GM21367 (cell line): ENCODE measurements around the gene SCFD1.

Source experiments
- ATAC-seq: cut with Tn5 transposase; IDR thresholded peaks from one replicate; pipeline ENCODE4 v1.9.1; 2021; ENCODE audit not compliant: unreplicated experiment

SCFD1 gene

GRCh38 chr14:30753452-30753851 is 131.3 kb downstream of the SCFD1 start:
- ATAC-seq = no peak

GRCh38 chr14:30754778-30755177 is 132.7 kb downstream of the SCFD1 start:
- no peak for ATAC-seq

GRCh38 chr14:30756594-30756993 is 134.5 kb downstream of the SCFD1 start:
- ATAC-seq = no peak

DNA sequence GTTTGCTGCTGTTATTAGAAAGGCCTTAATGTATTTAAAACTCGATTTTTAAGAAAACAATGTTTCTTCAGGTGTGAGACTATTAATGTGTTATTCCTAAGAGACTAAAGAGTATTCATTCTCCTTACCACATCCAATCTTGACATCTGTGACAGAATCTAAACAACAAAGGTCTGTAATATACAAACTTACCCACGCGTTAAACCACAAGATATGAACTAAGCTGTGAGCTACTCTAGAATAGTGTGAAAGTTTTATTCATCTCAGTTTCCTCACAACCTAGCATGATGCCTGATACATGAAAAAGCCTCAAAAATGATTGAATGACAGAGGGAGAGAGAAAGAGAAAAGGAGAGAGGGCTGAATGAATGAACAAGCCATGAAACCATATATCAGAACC is 135.0 kb downstream of the SCFD1 start:
- ATAC-seq = no peak

DNA sequence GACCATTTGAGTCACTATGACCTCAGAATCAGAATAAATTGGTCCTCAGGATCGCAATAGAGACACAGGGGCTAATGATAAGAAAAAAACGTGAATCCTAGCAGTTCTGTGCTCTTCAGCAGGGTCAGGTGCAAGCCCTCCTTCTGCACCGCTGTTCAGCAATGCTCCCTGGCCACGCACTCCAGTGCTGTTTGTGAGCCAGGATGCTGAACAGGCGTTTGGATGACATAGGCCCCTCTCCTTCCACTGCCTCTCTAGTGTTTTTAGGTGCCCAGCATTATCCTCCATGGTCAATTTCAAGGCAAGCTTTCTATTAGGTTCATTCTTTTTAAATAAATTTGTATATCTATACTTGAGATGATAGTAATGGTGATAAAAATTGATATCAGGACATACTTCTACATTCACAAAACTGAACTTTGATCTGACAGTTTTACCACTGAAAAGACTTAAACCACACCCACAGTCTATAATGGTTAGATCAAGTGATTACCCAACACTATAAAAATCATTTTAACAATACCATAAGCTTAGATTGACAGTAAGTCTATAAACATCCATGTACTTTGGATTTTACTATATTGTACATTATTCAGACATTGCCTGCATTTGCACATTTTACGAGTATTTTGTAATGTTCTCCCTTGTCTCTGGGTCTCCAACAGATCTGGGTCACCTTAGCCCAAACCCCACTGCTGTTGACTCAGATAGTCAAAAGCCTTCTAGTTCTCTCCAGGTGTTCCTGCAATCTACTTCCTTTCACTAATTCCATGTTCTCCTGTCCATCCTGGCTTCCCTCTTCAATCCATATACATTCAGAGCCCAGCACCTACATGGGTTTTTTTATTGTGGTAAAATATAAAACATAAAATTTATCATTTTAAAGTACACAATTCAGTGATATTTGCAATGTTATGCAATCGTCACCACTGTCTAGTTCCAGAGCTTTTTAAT is 137.3 kb downstream of the SCFD1 start:
- no peak for ATAC-seq

- ATAC-seq = no peak
These were observed 141.8 kb downstream of the SCFD1 start for GRCh38 chr14:30763891-30764290.

DNA sequence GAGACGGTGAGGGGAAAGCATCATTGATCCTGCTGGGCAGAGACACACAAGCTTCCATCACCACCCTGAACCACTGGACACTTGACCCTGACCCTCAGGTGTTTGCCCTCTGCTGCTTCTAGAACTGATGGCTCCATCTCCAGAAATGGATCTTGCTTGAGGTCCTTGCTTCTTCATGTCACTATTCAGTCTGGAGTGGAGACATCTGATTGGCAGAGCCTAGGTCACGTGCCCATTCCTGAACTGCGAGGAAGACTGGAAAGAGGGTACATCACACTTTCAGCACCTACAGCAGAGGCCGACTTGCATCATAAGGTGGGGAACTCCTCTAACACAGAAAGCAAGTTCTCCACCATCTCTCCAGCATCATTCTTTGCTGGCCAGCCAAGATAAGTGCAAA is 145.5 kb downstream of the SCFD1 start:
- no peak for ATAC-seq

DNA sequence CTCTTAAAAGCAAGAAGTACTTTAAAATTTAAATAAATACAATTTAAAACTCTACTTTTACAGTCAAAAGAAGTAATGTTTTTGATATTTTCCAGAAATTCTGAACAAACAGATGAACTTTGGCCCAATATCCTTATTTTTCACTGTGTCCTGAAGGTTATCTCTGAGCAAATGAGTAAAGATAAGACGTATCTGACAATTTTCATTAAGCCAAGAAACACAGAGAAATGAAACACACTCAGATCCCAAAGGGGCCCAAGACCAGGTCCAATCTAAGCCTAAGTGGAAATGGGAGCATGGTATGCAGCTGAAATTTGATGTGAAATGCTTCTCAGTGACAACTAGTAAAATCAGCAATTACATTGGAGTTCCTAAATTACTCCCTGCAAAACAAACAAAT is 146.7 kb downstream of the SCFD1 start:
- no peak for ATAC-seq

DNA sequence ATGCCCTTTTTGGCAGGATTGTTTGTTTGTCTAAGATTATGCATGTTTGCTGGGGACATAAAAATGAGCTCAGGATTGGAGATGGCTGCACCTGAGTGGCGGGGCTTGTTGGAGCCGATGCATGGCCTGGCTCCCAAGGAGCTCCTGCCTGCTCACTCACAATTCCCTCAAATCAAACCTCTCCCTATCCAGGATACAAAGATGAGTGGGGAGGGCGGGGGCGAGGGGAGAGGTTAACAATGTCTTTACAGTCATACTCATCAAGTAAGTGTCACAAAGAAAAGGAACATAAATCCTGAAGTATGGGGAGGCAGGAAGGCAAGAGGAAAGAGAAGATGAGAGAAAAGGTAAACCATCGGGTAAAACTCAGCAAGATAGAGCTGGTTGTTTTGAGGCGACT is 148.3 kb downstream of the SCFD1 start:
- no peak for ATAC-seq

DNA sequence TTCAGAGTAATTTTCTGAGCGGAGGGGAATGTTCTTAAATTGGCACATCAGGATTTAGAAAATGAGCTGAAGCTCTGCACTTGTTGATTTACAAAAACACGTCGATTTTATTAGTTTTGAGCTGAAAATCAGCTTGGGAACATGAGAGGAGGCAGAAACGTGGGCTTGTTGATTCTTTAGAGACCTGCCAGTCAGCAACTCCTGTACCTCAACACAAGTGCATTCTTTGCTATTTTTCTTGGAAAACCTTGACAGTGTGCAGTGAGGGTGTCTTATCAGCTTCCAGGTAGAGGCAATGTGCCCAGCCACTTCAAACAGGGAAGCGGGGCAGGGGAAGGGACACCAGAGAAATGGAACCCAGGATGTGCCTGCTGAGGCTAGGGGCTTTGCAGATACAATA is 149.5 kb downstream of the SCFD1 start:
- ATAC-seq = no peak

- peak; percentile 70 for ATAC-seq
These were observed 157.1 kb downstream of the SCFD1 start for GRCh38 chr14:30779210-30779609.
